Epithelial cell of esophagus (primary cell): ENCODE results near the gene CCDC152.

Experiments used
- DNase-seq: peaks from one replicate; pipeline ENCODE4 v3.0.0; 2010; ENCODE audit warnings: low read depth
- H3K4me3 ChIP-seq: 2 replicates; pipeline ENCODE4 v1.5.1; 2011; ENCODE audit warnings: mild to moderate bottlenecking, low read length, control low read depth
- TF ChIP-seq, protein P1 (sequence below): IDR thresholded peaks from 2 replicates; pipeline ENCODE4 v1.5.1; 2011; ENCODE audit warnings: low read depth, mild to moderate bottlenecking, low read length, control low read depth, inconsistent platforms; ENCODE audit not compliant: insufficient read depth; ENCODE audit errors: missing control alignments

Gene CCDC152

GRCh38 chr5:42772265-42772993, 15.8 kb downstream of the CCDC152 start:
- H3K4me3 ChIP-seq = no peak overlapping the region
- peak; percentile 32 for DNase-seq
- TF ChIP-seq, protein P1, sequence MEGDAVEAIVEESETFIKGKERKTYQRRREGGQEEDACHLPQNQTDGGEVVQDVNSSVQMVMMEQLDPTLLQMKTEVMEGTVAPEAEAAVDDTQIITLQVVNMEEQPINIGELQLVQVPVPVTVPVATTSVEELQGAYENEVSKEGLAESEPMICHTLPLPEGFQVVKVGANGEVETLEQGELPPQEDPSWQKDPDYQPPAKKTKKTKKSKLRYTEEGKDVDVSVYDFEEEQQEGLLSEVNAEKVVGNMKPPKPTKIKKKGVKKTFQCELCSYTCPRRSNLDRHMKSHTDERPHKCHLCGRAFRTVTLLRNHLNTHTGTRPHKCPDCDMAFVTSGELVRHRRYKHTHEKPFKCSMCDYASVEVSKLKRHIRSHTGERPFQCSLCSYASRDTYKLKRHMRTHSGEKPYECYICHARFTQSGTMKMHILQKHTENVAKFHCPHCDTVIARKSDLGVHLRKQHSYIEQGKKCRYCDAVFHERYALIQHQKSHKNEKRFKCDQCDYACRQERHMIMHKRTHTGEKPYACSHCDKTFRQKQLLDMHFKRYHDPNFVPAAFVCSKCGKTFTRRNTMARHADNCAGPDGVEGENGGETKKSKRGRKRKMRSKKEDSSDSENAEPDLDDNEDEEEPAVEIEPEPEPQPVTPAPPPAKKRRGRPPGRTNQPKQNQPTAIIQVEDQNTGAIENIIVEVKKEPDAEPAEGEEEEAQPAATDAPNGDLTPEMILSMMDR = no peak

- TF ChIP-seq, protein P1 = no peak
- no peak overlapping the region for H3K4me3 ChIP-seq
- no peak for DNase-seq
Observed at GRCh38 chr5:42779083-42779482, 22.5 kb downstream of the CCDC152 start.

DNA sequence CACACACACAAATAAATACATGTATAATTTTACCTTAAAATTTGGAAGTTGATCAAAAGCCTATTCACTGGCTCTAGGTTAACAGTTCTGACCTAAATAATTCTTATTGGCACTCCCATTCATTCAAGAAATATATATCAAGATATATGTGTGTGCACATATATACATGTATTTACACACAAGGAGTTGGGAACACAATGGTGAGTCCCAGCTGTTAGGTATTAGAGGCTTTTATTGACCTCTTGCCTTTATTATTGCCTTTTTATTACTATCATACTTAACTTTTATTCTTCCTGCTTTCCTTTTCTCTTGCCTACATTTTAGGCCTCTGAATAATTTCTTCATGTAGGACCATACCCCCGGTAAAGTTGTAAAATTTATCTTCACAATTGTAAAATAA, 25.0 kb downstream of the CCDC152 start:
- H3K4me3 ChIP-seq = no peak overlapping the region
- TF ChIP-seq, protein P1 = no peak

GRCh38 chr5:42784132-42784531, 27.5 kb downstream of the CCDC152 start:
- TF ChIP-seq, protein P1 = no peak
- no peak overlapping the region for H3K4me3 ChIP-seq
- DNase-seq = no peak

More for the DNA sequence above, 25.0 kb downstream of the CCDC152 start:
- no peak for DNase-seq

DNA sequence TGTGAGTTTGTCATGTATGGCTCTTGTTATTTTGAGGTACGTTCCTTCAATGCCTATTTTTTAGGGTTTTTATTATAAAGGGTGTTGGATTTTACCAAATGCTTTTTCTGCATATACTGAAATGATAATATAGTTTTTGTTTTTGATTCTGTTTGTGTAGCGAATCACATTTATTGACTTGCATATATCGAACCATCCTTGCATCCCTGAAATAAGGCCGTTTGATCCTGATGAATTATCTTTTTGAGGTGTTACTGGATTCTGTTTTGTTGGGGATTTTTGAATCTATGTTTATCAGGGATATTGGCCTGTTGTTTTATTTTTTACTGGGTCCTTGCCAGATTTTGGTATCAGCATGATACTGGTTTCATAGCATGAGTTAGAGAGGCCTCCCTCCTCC, 29.1 kb downstream of the CCDC152 start:
- DNase-seq = no peak
- no peak overlapping the region for H3K4me3 ChIP-seq
- TF ChIP-seq, protein P1 = no peak

GRCh38 chr5:42787073-42787472, 30.5 kb downstream of the CCDC152 start:
- no peak overlapping the region for H3K4me3 ChIP-seq
- TF ChIP-seq, protein P1 = no peak
- DNase-seq = no peak

DNA sequence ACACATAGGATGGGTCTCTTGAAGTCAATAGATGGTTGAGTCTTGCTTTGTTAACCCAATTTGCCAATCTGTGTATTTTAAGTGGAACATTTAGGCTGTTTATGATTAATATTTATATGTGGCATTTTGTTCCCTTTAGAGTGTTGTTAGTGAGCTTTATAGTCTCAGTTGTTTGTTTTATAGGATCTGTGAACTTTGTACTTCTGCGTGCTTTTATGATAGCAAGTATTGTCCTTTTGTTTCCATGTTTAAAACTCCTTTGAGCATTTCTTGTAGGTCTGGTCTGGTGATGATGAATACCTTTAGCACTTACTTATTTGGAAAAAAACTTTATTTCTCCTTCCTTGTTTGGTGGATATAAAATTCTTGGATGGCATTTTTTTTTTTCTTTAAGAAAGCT, 31.2 kb downstream of the CCDC152 start:
- TF ChIP-seq, protein P1 = no peak
- H3K4me3 ChIP-seq = no peak overlapping the region
- DNase-seq = no peak
